Measurements from ENCODE around the gene SEC31B. TPM values are rescaled to one million over a fixed set of nuclear protein-coding genes. Genes with fewer than 3 reads are reported as not detected.

Gene SEC31B
- polyA plus RNA-seq, 3 donors = 13.9 to 30.7 (median 22.2) TPM

- no peak for DNase-seq
Observed at GRCh38 chr10:100446130-100446761, 73.4 kb downstream of the SEC31B start.

DNA sequence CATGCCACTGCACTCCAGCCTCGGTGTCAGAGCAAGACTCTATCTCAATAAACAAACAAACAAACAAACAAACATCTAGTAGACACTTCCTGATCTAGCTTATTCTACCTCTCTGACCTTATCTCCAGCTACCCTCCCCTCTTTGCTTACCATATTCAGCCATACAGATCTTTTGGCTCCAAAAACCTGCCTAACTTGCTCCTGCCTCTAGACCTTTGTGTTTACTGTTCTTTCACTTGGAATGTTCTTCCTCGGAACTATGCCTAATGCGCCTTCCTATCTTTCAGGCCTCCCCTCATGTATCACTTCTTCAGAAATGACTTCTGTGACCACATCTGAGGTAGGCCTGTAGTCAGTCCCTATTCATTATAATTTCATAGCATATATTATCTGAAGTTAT is 77.1 kb downstream of the SEC31B start:
- DNase-seq = no peak

- DNase-seq = no peak
Observed at GRCh38 chr10:100438674-100439315, 80.9 kb downstream of the SEC31B start.

Other genes starting within 250 kb of the SEC31B start
- 10 to 100 TPM; 32.9 to 36.3 (median 34.7) TPM for gene BLOC1S2, start 233.2 kb downstream of the SEC31B start, polyA plus RNA-seq (ENCODE audit: insufficient read length in 3 of 3)
- under 1 TPM in 2 of 3 donors, not detected in 1; 0.11 to 0.47 TPM for gene PKD2L1, start 189.6 kb downstream of the SEC31B start, polyA plus RNA-seq (ENCODE audit: insufficient read length in 3 of 3)
- gene SCD, start 172.6 kb downstream of the SEC31B start, polyA plus RNA-seq (ENCODE audit: insufficient read length in 3 of 3) = 10 to 100 TPM; 42.6 to 51.5 (median 45.8) TPM
- under 1 TPM; 0.69 to 0.98 (median 0.74) TPM for gene WNT8B, start 56.9 kb downstream of the SEC31B start, polyA plus RNA-seq (ENCODE audit: insufficient read length in 3 of 3)
- gene NDUFB8, start 10.0 kb upstream of the SEC31B start, polyA plus RNA-seq (ENCODE audit: insufficient read length in 3 of 3) = 100 to 1,000 TPM; 187 to 219 (median 199) TPM
- 10 to 100 TPM; 42.3 to 49.7 (median 44.3) TPM for gene HIF1AN, start 16.1 kb upstream of the SEC31B start, polyA plus RNA-seq (ENCODE audit: insufficient read length in 3 of 3)
- 100 to 1,000 TPM; 175 to 250 (median 236) TPM for gene PAX2, start 225.7 kb upstream of the SEC31B start, polyA plus RNA-seq (ENCODE audit: insufficient read length in 3 of 3)

Data from renal pelvis (tissue), 4 donors.